NCI-H128 (cell line): ENCODE data around the gene PTGER3.
A peak's percentile ranks its signal among the peaks of the same experiment; 100 is the strongest.

Source experiments
- DNase-seq: peaks from one replicate; lab custom pipeline; 2025; ENCODE audit not compliant: unreplicated experiment; lab: John Stamatoyannopoulos, UW

The PTGER3 gene

GRCh38 chr1:71053146-71053545 lies 5.5 kb upstream of the PTGER3 start:
- DNase-seq, result no peak

- DNase-seq, result peak; percentile 16
Measured at GRCh38 chr1:71049951-71050598, 2.5 kb upstream of the PTGER3 start.

GRCh38 chr1:71046891-71047634 lies 553 bp downstream of the PTGER3 start:
- no peak for DNase-seq

GRCh38 chr1:71045463-71046028 lies 2.1 kb downstream of the PTGER3 start:
- no peak for DNase-seq

- no peak for DNase-seq
Measured at GRCh38 chr1:71044833-71045232, 2.8 kb downstream of the PTGER3 start.

- DNase-seq, result no peak
Measured at GRCh38 chr1:71043065-71043464, 4.6 kb downstream of the PTGER3 start.

GRCh38 chr1:71041806-71042205 lies 5.8 kb downstream of the PTGER3 start:
- no peak for DNase-seq

- DNase-seq, result no peak
Measured at GRCh38 chr1:71039661-71040262, 7.9 kb downstream of the PTGER3 start.

GRCh38 chr1:71038942-71039341 lies 8.7 kb downstream of the PTGER3 start:
- DNase-seq, result no peak

- no peak for DNase-seq
Measured at GRCh38 chr1:71037829-71038620, 9.6 kb downstream of the PTGER3 start.

- DNase-seq, result no peak
Measured at GRCh38 chr1:71037066-71037465, 10.6 kb downstream of the PTGER3 start.

- DNase-seq, result no peak
Measured at GRCh38 chr1:71033136-71033535, 14.5 kb downstream of the PTGER3 start.

GRCh38 chr1:71031426-71031825 lies 16.2 kb downstream of the PTGER3 start:
- DNase-seq, result no peak

GRCh38 chr1:71030026-71030425 lies 17.6 kb downstream of the PTGER3 start:
- DNase-seq, result no peak

GRCh38 chr1:71028981-71029380 lies 18.6 kb downstream of the PTGER3 start:
- DNase-seq, result no peak

- DNase-seq, result no peak
Measured at GRCh38 chr1:71027991-71028390, 19.6 kb downstream of the PTGER3 start.

GRCh38 chr1:71026093-71026492 lies 21.5 kb downstream of the PTGER3 start:
- DNase-seq, result no peak

- no peak for DNase-seq
Measured at GRCh38 chr1:71023515-71023914, 24.1 kb downstream of the PTGER3 start.

GRCh38 chr1:71019233-71019969 lies 28.2 kb downstream of the PTGER3 start:
- DNase-seq, result no peak

GRCh38 chr1:71018791-71019190 lies 28.8 kb downstream of the PTGER3 start:
- no peak for DNase-seq
